Measurements from ENCODE around the gene SLC2A4.

The SLC2A4 gene

DNA sequence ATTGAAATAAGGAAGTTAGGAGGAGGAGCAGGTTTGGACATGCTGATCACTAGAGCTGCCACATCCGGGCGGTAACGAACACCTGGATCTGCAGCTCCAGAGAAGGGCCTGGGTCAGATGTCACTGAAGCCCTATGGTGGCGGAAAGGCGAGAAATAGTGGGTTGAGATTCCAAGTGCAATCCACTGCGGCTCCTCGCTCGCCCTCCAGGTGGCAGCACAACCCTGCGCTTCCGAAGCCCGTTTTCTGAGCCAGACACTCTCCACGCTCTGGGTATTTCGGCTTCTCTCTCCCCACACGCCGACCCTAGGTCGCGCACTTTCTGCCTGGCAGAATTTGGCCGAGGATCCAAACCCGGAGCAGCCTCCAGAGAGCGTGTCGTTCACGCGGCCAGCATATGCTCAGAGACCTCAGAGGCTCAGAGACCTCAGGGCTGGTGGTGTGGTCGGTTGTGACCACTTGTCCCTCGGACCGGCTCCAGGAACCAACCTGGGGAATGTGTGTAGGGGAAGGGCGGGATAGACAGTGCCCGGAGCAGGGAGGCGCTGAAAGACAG lies 922 bp upstream of the SLC2A4 start:
- DNase-seq = peak; percentile 80

DNA sequence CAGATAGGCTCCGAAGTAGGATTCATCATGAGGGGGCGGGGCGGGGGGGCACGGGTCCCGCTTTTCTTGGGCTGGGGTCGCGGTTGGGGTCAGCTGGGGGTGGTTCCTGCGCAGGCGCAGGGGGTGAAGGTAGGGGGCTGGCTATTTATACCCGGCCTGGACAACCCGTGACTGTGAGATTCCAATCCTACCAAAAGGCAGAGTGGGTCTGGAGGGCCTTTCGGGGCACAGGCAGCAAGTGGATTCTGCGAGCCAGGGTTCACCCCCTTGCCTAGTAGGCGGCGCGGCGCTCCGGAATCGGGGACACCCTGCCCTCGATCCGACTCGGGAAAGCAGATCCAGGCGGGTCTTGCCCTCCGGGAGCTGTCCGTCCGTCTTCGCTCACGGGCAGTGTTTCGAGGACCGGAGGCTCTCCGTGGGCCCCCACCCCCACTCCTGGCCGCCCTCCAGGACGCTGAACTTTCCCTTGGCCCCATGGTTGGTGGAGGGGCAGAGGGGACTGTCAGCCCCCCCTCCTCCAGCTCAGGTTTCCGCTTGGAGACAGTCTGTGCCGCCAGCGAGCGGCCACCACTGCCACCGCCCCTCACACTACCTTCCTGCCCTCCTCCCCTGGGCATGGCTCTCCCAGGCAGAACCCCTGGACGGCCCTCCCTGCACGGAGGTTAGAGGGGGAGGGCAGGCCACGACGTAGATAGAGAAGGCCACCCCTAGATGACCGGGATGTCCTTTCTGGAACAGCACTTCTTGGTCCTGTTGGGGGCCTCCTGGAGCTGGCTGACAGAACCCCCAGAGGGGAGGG lies 634 bp downstream of the SLC2A4 start:
- no peak for DNase-seq

DNA sequence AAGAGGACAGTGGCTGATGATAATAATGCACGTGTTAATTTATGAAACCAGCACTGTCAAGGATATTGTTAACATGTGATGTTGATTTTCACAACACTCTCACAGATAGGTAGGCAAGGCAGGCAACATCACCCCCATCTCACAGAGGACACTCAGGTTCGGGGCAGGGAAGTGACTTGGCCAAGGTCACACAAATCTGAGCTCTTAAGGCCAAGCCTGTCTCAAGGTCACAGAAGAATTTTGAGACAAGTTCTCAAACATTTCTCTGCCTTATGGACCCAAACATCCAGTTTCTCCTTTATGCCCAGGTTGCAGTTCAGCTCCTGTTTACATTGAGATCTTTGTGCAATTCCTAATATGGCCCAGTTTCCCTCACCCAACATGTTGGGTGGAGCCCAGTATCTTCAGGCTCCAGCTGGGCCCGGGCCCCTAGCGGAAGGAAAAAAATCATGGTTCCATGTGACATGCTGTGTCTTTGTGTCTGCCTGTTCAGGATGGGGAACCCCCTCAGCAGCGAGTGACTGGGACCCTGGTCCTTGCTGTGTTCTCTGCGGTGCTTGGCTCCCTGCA lies 1.3 kb downstream of the SLC2A4 start:
- DNase-seq = no peak

DNA sequence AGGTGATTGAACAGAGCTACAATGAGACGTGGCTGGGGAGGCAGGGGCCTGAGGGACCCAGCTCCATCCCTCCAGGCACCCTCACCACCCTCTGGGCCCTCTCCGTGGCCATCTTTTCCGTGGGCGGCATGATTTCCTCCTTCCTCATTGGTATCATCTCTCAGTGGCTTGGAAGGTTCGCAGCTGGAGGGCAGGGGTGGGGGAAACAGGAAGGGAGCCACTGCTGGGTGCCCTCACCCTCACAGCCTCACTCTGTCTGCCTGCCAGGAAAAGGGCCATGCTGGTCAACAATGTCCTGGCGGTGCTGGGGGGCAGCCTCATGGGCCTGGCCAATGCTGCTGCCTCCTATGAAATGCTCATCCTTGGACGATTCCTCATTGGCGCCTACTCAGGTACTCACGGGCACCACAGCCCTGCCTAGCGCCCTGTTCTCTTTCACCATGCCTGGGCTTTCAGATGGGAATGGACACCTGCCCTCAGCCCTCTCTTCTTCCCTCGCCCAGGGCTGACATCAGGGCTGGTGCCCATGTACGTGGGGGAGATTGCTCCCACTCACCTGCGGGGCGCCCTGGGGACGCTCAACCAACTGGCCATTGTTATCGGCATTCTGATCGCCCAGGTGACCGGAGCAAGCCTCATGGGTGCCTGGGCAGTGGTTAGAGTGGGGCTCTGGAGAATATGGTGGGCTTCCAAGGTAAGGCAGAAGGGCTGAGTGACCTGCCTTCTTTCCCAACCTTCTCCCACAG lies 2.1 kb downstream of the SLC2A4 start:
- DNase-seq = no peak

DNA sequence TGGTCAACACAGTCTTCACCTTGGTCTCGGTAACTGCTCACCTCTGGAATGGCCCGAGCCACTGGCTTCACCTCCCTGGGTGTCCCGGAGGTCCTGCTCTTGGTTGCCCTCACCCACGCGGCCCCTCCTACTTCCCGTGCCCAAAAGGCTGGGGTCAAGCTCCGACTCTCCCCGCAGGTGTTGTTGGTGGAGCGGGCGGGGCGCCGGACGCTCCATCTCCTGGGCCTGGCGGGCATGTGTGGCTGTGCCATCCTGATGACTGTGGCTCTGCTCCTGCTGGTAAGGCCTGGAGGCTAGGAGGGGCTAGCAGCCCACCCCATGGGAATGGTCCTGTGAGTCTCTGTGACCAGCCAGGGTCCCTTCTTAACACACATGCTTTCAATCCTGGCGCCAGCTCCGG lies 3.4 kb downstream of the SLC2A4 start:
- DNase-seq = no peak

DNA sequence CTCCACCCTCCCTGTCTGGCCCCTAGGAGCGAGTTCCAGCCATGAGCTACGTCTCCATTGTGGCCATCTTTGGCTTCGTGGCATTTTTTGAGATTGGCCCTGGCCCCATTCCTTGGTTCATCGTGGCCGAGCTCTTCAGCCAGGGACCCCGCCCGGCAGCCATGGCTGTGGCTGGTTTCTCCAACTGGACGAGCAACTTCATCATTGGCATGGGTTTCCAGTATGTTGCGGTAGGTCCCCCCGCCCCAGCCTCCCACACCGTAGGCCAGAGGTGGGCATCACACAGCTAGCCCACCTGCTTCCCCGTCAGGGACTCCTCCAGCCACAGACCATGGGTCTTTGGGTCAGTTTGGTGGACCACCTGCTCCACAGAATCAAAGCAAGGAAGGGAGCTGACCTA lies 4.2 kb downstream of the SLC2A4 start:
- no peak for DNase-seq

DNA sequence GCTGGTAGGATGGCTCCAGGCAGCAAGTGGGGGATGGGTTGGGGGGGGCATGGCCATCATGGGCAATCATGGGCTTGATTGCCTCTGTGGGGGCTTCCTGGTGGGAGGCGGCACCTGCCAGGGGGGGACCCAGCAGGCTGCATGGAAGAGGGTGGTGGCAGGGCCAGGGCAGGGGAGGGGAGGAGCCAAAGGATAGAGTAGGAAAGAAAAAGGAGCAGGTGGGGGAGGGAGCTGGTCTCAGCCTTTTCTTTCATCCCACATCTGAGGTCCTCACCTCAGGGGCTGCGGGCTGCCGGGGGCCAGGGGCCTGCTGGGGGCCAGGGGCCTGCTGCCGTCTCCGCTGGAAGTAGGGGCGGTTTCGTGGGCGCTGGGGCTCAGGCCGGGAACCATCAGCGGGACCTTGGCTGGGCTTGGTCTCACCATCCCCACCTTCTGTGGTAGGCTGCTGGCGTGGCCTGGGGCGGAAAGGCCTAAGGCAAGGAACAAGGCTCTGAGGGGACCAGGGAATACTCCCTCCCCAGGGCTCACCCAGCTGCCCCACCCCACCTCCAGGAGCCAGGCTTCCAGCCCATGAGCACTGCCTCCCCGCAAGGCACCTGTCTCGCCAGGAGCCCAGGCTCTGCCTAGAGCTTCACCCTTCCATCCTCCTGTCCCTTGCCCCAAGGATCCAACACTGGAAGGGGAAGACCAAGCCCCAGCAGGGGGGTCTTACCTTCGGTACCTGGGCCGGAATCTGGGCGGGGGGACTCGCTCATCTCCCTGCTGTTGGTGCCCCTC lies 7.9 kb downstream of the SLC2A4 start:
- no peak for DNase-seq

DNA sequence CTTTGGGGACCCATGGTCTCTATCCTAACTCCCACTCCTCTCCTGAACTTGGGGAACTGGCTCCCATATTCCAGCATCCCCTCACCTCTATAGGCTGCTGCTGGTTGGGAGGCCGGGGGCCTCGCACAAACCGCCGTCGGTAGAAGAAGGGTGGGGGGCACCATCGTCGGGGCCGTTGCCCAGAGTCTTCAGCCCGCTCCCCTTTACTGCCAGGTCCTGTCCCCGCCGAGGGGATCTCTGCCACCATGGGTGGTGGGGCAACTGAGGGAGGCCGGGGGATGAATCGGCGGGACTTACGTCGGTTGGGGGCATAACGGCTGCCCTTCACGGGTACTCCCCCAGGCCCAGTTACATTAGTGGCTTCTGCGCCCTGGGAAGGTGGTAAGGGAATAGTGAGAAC lies 8.6 kb downstream of the SLC2A4 start:
- DNase-seq = no peak

DNA sequence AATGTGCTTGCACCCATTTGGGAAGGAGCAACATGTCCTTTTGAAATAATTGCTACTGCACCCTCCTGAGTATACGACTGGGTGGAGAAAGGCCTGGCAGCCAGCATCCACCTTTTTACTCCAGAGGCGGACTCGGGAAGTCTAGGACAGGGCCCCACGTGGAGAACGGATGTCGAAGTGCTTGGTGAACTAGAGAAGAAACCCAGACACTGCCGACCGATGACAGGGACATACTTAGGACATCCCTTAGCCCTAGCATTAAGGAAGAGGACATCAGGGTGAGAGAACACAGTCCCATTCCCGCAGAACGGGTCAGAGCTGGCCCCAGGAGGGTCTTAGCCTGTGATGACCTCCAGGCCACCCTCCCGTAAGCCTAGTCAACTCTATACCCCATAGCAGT lies 9.2 kb downstream of the SLC2A4 start:
- DNase-seq = no peak

DNA sequence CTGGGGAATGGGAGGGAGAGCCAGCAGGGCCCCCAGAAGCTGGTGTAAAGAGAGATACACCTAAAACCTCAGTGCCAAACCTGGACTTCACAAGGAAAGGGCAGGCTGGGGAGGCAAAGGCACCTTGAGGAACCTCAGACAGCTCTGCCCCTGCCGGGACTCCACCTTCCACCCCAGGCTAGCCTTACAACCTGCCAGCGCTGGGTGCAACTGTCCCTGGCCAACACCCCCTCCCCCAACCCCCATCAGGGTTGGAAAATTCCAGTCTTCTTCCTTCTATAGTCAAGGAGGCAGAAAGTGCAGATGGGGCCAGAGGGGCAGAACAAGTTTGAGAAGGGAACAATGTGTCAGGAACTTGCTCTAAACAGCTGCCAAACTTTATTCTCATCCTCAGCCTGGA lies 10.7 kb downstream of the SLC2A4 start:
- no peak for DNase-seq

DNA sequence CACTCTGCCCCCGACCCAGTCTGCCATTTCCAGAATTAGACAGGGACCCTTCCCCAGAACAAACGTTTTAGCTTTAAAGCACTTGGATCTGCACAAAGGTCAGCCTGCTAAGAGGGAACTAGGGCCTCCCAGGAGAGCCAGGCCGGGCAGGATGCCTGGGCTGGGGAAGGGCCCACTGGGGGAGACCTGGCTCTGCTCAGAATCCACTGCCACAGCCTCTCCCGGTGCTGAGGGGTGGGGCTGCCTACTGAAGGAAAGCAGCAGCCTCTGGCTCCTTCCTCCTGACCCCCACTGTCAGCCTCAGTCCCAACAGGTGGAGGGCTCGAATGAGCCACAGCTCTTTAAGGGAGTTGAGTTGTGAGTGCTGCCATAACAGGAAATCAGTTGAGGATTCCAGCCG lies 11.2 kb downstream of the SLC2A4 start:
- DNase-seq = no peak

DNA sequence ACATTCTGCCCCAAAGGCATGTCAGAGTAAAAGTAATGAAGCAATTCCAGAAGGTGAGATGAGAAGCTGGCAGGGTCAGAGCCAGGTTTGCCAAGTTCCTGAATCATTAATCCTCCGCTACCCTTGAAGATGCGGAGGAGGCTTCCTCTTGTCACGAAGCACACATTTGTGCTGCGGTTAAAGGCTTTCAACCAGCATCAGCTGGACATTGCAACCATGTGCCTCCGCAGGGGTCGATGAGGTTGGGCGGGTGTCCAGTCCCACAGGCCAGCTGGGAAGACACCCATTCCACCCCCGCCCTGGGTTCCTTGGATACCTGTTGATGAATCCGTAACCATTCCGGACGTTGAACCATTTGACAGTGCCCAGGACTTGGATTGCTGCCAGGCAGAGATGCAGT lies 11.6 kb downstream of the SLC2A4 start:
- DNase-seq = no peak

DNA sequence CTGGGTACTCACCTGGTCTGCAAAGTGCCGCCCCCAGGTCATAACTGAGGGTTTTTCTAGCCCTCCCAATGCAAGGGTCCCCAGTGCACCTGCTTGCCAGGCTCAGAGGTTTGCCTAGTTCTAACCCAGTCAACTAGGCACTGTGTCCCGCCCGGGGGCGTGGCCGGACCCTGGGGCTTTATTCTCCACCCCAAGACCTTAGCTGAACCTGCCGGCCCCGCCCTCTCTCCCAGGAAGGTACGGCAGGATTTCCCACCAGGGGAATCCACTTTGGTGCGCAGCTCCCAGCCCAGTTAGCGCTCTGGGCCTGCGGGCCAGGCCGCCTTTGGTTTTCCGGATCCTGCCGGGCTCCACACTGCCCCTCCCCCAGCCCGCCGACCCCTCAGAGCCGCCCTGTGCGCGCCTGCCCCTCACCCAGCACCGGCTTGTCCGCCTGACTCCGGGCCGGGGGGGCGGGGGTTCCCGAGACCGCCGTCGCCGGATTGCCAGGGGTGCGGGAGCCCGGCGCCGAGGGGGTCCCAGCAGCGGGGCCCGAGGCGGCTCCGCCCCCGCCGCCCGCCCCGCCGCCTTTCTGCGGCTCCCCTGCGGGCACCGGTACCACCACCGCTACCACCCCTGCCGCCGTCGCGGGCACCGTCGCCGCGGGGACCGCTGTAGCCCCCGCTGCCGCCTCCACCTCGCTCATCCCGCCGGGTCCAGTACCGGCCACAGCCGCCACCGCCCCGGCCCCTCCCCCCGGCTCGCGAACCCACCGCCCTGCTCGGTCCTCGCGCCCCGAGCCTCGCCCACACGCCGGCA lies 12.5 kb downstream of the SLC2A4 start:
- DNase-seq = peak; percentile 56

DNA sequence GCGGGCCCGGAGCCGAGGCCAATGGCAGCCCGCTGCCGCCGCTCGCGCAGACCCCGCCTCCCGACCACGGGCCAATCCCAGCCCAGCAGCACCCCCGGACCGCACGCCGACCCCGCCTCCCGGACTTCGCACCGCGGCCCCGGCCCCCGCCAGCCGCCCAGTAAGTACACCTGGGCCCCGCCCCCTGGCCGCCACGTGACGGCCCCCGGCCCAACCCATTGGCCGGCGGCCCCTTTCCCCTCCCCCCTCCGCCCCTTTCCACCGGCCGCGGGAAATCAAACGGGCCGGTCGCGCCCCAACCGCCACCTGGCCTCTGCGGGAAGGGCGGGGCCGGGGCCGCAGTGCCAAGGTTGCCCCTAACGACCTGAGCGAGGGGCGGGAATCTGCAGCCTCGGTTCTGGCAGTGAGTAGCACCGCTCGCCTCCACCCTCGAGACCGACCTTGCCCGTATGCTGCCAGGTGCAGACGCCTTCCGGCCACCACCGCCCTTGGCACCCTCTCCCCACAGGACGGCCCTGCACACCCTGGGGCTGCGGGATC lies 13.2 kb downstream of the SLC2A4 start, which contains the start of gene YBX2:
YBX2 (minus strand) TSS at position 26 of the 540 bp plus-strand sequence. CDS start 139 bp downstream, outside the sequence.
- DNase-seq = peak; percentile 94

DNA sequence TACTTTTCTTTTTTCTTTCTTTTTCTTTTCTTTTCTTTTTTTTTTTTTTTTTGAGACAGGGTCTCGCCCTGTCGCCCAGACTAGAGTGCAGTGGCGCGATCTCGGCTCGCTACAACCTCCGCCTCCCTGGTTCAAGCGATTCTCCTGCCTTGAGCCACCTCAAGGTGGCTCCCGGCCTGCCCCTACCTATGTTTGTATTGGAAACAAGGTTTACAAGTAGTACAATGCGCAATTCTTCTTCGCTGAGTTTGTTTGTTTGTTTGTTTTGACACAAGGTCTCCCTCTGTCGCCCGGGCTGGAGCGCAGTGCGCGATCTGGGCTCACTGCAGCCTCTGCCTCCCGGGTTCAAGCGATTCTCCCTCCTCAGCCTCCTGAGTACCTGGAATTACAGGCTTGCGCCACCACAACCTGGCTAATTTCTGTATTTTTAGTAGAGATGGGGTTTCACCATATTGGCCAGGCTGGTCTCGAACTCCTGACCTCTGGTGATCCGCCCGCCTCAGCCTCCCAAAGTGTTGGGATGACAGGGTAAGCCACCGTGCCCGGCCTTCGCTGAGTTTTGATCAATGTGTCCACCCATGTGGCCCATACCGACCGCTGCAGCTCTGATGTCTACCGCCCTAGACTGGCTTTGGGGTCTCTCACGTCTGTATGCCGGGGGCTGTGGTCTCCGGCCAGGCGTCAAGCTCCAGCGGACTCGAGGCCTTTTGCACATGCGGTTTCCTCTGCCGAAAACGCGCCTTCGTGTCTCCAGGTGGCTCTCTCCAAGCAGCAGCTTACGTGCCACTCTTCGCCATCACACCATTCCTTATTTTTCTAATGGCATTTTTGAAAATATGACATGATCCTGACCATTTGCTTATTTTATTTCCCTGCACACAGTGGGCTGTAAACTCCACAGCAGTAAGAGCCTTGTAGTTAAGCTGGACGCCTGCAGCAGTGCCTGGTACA lies 14.0 kb downstream of the SLC2A4 start:
- no peak for DNase-seq

DNA sequence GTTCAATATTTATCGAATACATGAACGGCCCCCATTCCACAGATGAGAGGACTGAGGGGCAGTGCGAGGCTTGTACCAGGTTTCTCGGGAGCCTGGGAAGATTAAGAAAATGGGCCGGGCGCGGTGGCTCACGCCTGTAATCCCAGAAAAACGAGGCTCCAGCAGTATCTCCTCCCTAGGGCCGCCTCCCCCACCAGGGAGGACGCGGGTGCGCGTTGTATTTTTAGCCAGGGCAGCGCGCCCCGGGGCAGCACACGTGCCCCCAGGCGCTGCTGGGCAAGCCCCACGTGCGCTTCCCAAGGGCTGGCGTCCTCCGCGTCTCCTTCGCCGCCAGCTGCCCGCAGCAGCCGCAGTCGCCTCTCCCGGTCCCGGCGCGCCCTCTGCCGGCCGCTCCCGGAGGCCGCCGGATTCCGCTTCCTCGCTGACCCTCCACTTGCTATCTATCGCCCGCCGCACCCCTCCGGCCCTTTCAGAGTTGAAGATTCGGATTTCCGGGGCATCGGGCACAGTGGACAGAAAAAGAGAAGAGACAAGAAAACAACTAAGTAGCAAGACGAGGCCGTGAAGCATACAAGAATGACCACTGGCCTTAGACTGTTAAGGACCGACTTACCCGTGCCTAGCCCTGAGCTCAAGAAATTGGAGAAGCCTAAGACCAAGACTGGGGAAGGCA lies 14.8 kb downstream of the SLC2A4 start:
- peak; percentile 79 for DNase-seq

DNA sequence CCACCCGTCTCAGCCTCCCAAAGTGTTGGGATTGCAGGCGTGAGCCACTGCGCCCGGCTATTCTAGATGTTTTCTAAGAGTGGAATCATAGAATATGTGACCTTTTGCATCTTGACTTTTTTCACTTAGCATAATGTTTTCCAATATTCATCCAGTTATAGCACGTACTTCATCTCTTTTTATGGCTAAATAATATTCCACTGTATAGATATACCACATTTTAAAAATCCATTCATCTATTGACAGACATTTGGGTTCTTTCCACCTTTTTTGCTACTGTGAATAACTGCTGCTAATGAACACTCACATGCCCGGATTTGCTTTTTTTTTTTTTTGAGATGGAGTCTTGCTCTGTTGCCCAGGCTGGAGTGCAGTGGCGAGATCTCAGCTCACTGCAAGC lies 22.7 kb downstream of the SLC2A4 start:
- DNase-seq = no peak

DNA sequence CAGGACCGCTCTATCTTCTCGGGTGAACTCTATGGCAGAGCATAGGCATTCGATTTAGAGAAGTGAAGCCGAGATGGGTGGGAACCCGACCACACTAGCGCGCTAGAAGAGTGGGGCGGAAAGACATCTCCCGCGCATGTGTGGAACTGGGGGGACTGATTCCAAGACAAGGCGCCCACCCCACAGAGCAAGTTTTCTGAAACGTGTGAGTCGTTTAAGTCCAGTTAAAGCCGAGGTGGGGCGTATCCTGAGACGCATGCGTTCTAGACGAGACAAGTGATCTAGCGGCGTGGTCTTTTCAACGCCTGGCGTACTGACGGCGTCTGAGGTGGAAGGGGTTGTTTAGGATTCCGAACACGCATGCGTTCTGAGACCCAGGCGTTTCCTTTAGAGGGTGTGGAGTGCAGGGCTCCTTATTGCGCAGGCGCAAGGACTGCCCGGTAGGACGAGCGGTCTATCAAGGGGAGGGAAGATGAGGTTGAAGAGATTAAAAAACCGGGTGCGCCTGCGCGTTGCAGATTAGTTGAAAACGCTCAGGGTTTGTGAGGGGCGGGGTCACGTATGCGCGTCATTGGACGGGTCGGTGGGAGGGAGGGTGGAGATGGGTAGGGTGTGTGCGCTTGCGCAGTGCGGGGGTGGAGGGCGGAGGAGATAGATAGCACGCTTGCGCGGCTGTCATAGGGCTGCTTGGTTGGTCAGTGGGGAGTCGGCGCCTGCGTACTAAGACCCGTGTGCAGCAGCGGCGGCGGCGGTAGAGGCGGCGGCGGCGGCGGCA lies 25.6 kb downstream of the SLC2A4 start, which contains the start of gene EIF5A:
EIF5A (plus strand) TSS at position 718 of the 775 bp plus-strand sequence. CDS start 2,008 bp downstream, outside the sequence.
- peak; percentile 98 for DNase-seq
